ENCODE data around the gene PNMA6F. TPM values are rescaled to one million over a fixed set of nuclear protein-coding genes. Genes with fewer than 3 reads are reported as not detected.

Gene PNMA6F
- polyA plus RNA-seq, 1 of the 3 experiments (the other 2 are of a cell fraction), result not detected

GRCh38 chrX:153306527-153307115 lies 14.9 kb downstream of the PNMA6F start (continued):
- TF ChIP-seq, protein P1, sequence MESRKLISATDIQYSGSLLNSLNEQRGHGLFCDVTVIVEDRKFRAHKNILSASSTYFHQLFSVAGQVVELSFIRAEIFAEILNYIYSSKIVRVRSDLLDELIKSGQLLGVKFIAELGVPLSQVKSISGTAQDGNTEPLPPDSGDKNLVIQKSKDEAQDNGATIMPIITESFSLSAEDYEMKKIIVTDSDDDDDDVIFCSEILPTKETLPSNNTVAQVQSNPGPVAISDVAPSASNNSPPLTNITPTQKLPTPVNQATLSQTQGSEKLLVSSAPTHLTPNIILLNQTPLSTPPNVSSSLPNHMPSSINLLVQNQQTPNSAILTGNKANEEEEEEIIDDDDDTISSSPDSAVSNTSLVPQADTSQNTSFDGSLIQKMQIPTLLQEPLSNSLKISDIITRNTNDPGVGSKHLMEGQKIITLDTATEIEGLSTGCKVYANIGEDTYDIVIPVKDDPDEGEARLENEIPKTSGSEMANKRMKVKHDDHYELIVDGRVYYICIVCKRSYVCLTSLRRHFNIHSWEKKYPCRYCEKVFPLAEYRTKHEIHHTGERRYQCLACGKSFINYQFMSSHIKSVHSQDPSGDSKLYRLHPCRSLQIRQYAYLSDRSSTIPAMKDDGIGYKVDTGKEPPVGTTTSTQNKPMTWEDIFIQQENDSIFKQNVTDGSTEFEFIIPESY (IDR thresholded peaks at IDR 0.05; ENCODE audit: borderline replicate concordance, low read depth), result no peak

DNA sequence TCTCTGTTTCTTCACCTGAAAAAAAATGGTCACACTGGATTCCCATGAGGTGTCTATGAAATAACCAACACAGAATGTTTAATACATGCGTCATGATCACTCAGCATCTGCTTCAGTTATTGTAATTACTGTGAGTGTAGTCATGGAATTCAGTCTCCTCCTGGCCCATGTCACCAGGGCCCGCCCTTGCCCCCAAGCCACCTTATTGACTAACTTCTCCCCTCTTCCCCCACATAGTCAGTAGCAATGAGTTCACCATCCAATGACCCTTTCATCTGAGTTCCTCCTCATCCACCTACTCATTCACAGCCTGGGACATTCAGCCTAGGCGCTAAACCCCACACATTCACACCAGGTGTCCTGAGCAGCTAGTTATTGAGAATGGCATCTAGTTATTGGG lies 15.6 kb downstream of the PNMA6F start:
- no peaks in the 10 kb centered on the region for H3K36me3 ChIP-seq (replicated peaks in 1 of 2; ENCODE audit: control insufficient read depth in 1 of 2, insufficient read depth in 2 of 2, low read length in 1 of 2)
- H3K27me3 ChIP-seq (ENCODE audit: insufficient read depth), result peaks cover 53% of the 10 kb centered on the region
- no peaks in the 10 kb centered on the region for H3K79me2 ChIP-seq (ENCODE audit: insufficient read depth)
- no peak overlapping the region for H3K4me2 ChIP-seq
- no peak overlapping the region for H2AFZ ChIP-seq (ENCODE audit: low read depth)
- ChIA-PET CTCF (no interaction called here), POLR2A (no interaction called here)
- no peak overlapping the region for H3K27ac ChIP-seq (ENCODE audit: low read depth in 2 of 2, low read length in 1 of 2)
- DNase-seq, result no peak
- no peak overlapping the region for H3K4me3 ChIP-seq (ENCODE audit: low read depth in 2 of 2, low read length in 1 of 2)
- no peak overlapping the region for H3K9ac ChIP-seq
- H3F3A ChIP-seq (replicated peaks; ENCODE audit: insufficient read depth), result no peaks in the 10 kb centered on the region
- H3K4me1 ChIP-seq (ENCODE audit: control insufficient read depth in 1 of 2, insufficient read depth in 2 of 2, low read depth in 1 of 2, low read length in 1 of 2), result no peaks in the 10 kb centered on the region
- no peaks in the 10 kb centered on the region for H3K9me3 ChIP-seq
- no peaks in the 10 kb centered on the region for H4K20me1 ChIP-seq (ENCODE audit: insufficient read depth)
- WGBS (ENCODE audit: low lambda C conversion rate), result 22% methylated on average over 3 of the region's 3 CpGs
- TF ChIP-seq, protein P2, sequence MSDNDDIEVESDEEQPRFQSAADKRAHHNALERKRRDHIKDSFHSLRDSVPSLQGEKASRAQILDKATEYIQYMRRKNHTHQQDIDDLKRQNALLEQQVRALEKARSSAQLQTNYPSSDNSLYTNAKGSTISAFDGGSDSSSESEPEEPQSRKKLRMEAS (IDR thresholded peaks at IDR 0.05; ENCODE audit: low read depth), result no peak
- TF ChIP-seq PBX3 (IDR thresholded peaks at IDR 0.05) (no peak), FOXJ3 (CRISPR knock-in tag; IDR thresholded peaks at IDR 0.05) (no peak), RCOR1 (IDR thresholded peaks at IDR 0.05; ENCODE audit: low read length) (no peak)
- TF ChIP-seq, protein P3, sequence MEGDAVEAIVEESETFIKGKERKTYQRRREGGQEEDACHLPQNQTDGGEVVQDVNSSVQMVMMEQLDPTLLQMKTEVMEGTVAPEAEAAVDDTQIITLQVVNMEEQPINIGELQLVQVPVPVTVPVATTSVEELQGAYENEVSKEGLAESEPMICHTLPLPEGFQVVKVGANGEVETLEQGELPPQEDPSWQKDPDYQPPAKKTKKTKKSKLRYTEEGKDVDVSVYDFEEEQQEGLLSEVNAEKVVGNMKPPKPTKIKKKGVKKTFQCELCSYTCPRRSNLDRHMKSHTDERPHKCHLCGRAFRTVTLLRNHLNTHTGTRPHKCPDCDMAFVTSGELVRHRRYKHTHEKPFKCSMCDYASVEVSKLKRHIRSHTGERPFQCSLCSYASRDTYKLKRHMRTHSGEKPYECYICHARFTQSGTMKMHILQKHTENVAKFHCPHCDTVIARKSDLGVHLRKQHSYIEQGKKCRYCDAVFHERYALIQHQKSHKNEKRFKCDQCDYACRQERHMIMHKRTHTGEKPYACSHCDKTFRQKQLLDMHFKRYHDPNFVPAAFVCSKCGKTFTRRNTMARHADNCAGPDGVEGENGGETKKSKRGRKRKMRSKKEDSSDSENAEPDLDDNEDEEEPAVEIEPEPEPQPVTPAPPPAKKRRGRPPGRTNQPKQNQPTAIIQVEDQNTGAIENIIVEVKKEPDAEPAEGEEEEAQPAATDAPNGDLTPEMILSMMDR (IDR thresholded peaks at IDR 0.05), result no peak
- no peaks in the 10 kb centered on the region for H3K9me2 ChIP-seq

DNA sequence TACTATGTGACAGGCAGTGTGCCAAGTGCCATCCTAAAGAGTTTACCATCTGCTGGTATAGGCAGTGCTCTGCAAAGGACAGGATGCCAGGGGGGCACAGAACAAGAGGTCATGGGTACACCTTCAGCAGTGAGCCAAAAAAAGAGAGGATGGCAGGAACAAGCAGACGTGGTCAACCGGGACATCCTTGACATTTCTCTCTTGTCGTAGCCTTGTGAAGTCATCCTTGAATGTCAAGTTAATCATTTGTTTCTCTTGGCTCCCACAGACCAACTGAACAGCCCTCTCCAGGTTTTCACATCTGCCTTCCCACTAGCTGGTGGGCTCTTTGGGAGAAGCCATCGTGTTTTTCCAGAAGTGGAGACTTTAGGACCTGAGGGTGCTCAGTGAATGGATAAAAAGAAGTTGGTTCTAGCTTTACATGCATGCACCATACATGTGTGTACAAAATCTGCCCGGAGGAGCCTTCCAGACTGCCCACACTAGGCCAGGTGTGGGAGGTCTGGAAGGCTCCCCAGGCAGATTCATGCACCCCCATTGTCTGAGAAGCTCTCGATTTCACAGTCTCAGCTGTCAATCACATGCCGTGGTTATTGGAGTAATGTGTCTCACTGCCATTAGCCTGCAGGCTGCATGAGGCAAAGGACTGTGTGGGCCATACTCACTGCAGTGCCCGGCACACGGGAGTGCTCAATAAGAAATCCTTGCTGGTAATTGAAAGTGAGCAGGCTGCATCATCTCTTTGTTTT lies 16.4 kb downstream of the PNMA6F start:
- CTCF ChIA-PET, result no interaction called here
- no peak for TF ChIP-seq RCOR1 (IDR thresholded peaks at IDR 0.05; ENCODE audit: low read length)
- TF ChIP-seq GABPA (IDR thresholded peaks at IDR 0.05; ENCODE audit: low read depth), result no peak
- TF ChIP-seq EZH2phosphoT487 (IDR thresholded peaks at IDR 0.05; ENCODE audit: borderline replicate concordance, low read depth), result no peak
- no peak for TF ChIP-seq GATA2 (CRISPR knock-in tag; IDR thresholded peaks at IDR 0.05)
- TF ChIP-seq RFX5 (IDR thresholded peaks at IDR 0.05; ENCODE audit: low read length), result no peak
- no peak for TF ChIP-seq MEF2A (IDR thresholded peaks at IDR 0.05; ENCODE audit: borderline replicate concordance, low read depth)
- TF ChIP-seq YY1 (IDR thresholded peaks at IDR 0.05; ENCODE audit: low read depth), result no peak
- TF ChIP-seq FOSL2 (IDR thresholded peaks at IDR 0.05; ENCODE audit: borderline replicate concordance, low read depth), result no peak
- no peak for TF ChIP-seq RAD21 (IDR thresholded peaks at IDR 0.05; ENCODE audit: low read length)
- no peak for TF ChIP-seq TAF1 (IDR thresholded peaks at IDR 0.05; ENCODE audit: borderline replicate concordance, low read depth, low read length)
- no peak for TF ChIP-seq FOXJ3 (CRISPR knock-in tag; IDR thresholded peaks at IDR 0.05)
- TF ChIP-seq SMC3 (IDR thresholded peaks at IDR 0.05; ENCODE audit: low read depth, low read length), result no peak
- TF ChIP-seq NRF1 (IDR thresholded peaks at IDR 0.05; ENCODE audit: low read depth, low read length), result no peak
- TF ChIP-seq, protein P2 (IDR thresholded peaks at IDR 0.05; ENCODE audit: low read depth), result no peak

More for the DNA sequence above, 16.4 kb downstream of the PNMA6F start:
- Histone ChIP-seq H3K79me2 (ENCODE audit: insufficient read depth) (no peaks in the 10 kb centered on the region), H3F3A (replicated peaks; ENCODE audit: insufficient read depth) (no peaks in the 10 kb centered on the region), H3K9me2 (no peaks in the 10 kb centered on the region), H2AFZ (ENCODE audit: low read depth) (no peak overlapping the region), H4K20me1 (ENCODE audit: insufficient read depth) (no peaks in the 10 kb centered on the region), H3K9ac (no peak overlapping the region), H3K4me3 (ENCODE audit: low read depth in 2 of 2, low read length in 1 of 2) (no peak overlapping the region), H3K27me3 (ENCODE audit: insufficient read depth) (peaks cover 48% of the 10 kb centered on the region), H3K9me3 (no peaks in the 10 kb centered on the region), H3K27ac (ENCODE audit: low read depth in 2 of 2, low read length in 1 of 2) (no peak overlapping the region), H3K4me1 (ENCODE audit: control insufficient read depth in 1 of 2, insufficient read depth in 2 of 2, low read depth in 1 of 2, low read length in 1 of 2) (no peaks in the 10 kb centered on the region), H3K4me2 (no peak overlapping the region), H3K36me3 (replicated peaks in 1 of 2; ENCODE audit: control insufficient read depth in 1 of 2, insufficient read depth in 2 of 2, low read length in 1 of 2) (no peaks in the 10 kb centered on the region)
- POLR2A ChIA-PET, result no interaction called here
- WGBS (ENCODE audit: low lambda C conversion rate), result 12% methylated on average over 9 of the region's 9 CpGs
- no peak for DNase-seq
